Cardiac fibroblast (primary cell): ENCODE measurements around the gene ADGRV1.

Experiments used
- DNase-seq, 2 donors: peaks; one replicate each; pipeline versions ENCODE4 v3.0.0 to v3.0.0-alpha.2; 2010; ENCODE audit warnings: low read depth in 2 of 2
- H3K4me3 ChIP-seq, 2 donors: replicated peaks in 1 of 2; 1 replicate in 1 of 2; 2 replicates in 1 of 2; pipeline ENCODE4 v1.5.1; 2011; ENCODE audit warnings: low read depth in 2 of 2, low read length in 2 of 2, mild to moderate bottlenecking in 2 of 2, moderate library complexity in 1 of 2
- TF ChIP-seq, protein P1 (sequence below): IDR thresholded peaks from one replicate; pipeline ENCODE4 v1.5.1; 2011; ENCODE audit warnings: low read depth, mild to moderate bottlenecking, low read length, inconsistent platforms

ADGRV1 gene

DNA sequence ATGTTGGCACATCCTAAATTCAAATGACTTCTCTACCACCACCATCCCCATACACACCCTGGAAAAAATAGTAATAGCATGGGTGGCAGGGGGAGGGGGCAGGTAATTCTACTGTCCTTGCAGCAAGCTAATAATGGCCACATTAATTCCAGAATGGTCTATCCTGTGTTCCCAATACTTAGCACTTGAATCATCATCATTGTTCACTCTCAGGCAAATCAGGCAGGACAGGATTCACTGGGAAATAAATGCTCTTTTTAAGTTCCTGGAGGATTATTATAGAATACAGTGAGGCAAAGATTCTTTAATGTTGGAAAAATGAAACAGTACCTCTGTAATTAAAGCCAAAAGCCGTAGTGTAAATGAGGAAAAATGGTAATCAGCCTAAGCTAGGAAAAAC, 570.0 kb downstream of the ADGRV1 start:
- TF ChIP-seq, protein P1, sequence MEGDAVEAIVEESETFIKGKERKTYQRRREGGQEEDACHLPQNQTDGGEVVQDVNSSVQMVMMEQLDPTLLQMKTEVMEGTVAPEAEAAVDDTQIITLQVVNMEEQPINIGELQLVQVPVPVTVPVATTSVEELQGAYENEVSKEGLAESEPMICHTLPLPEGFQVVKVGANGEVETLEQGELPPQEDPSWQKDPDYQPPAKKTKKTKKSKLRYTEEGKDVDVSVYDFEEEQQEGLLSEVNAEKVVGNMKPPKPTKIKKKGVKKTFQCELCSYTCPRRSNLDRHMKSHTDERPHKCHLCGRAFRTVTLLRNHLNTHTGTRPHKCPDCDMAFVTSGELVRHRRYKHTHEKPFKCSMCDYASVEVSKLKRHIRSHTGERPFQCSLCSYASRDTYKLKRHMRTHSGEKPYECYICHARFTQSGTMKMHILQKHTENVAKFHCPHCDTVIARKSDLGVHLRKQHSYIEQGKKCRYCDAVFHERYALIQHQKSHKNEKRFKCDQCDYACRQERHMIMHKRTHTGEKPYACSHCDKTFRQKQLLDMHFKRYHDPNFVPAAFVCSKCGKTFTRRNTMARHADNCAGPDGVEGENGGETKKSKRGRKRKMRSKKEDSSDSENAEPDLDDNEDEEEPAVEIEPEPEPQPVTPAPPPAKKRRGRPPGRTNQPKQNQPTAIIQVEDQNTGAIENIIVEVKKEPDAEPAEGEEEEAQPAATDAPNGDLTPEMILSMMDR: no peak
- DNase-seq: no peak
- no peak overlapping the region for H3K4me3 ChIP-seq

DNA sequence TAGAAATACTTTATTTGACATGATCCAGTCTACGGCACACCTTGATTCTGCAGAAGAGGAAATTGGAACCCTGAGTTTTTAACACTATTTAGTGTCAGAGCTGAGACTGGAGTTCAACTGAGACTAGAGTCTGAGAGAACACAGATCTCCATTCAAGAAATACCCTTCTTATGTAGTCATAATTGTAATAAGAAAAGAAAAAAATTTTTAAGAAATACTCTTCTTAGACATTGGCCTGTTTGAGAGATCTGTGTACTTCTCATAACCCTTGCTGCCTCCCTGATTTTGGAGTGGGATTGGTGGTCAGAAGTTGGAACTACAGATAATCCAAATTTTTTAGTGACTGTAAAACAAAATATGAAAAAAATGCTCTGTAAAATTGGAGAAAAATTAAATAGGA, 571.2 kb downstream of the ADGRV1 start:
- H3K4me3 ChIP-seq: no peak overlapping the region
- TF ChIP-seq, protein P1: no peak
- no peak for DNase-seq

DNA sequence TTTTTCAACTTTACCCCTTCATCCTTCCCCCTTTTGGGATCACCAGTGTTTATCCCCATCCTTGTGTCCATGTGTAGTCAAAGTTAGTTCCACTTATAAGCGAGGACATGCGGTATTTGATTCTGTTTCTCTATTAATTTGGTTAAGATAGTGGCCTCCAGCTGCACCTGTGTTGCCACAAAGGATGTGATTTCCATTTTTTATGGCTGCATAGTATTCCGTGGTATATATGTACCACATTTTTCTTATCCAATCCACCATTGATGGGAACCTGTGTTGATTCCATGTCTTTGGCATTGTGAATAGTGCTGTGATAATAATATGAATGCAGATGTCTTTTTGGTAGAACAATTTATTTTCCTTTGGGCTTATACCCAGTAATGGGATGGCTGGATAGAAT, 572.2 kb downstream of the ADGRV1 start:
- no peak overlapping the region for H3K4me3 ChIP-seq
- TF ChIP-seq, protein P1: no peak
- DNase-seq: no peak

DNA sequence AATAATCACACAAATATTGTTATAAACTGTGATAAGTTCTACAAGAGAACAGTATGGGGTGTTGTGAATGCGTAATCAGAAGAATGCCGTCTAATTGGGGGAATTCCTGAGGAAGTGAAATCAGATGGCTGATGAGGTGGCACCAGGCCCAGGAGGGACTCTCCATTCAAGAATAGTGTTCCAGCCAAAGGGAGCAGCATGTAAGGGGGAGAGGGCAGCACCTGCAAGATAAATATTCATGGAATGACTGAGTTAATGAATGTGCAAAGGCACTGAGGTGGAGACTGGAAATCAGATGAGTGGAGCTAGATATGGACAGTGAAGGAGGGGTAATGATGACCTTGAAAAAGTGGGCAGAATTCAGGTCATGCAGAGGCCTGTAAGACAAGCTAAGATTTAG, 574.0 kb downstream of the ADGRV1 start:
- TF ChIP-seq, protein P1: no peak
- DNase-seq: no peak
- no peak overlapping the region for H3K4me3 ChIP-seq

DNA sequence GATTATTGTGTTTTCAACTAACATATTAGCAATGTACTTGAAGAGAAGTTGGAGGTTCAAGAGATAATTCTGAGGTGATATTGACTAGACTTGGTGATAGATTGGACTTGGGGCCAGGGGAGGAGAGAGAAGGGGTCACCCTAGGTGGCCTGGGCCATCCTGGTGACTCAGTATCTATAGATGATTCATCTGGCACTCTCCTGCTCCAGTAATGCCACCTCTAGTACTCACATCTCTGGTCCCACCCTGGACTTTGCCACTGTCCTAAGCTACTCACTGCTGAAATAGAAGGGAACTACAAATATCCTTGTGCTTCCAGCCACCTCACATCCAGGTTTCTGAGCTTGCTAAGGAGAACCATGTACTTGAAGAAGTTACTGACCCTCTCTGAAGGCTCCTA, 574.6 kb downstream of the ADGRV1 start:
- TF ChIP-seq, protein P1: no peak
- no peak overlapping the region for H3K4me3 ChIP-seq
- no peak for DNase-seq

DNA sequence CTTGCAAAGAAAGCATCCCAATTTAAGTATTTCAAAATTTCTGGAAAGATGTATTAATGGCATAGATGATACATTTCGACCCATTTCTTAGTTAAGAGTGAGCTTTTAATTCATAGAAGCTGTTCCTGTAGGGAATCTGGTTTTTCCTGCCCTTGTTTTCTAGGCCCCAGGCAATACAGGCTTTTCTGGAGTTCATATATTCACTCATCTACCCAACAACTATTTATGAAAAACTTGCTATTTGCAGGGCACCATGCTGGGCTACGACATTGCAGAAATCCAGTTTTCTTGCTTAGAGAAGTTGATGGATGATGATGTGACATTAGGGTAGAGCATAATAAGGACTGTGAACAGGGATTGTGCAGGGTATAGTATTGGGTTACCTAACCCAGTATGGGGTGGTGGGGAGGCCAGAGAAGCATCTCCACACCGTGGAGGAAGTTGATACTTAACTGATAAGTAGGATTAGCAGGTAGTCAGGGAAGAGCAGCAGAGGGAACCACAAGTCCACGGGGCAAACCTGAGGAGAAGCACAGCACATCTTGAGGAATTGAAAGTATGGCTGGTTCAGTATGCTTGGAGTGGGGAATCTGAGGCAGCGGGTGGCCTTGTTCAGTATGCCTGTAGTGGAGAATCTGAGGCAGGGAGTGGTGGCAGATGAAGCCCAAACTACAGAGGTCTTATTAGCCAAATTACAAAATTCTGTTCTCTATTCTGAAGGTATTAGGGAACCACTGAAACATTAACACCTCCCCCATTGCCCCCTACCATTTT, 577.1 kb downstream of the ADGRV1 start:
- no peak overlapping the region for H3K4me3 ChIP-seq
- TF ChIP-seq, protein P1: no peak
- DNase-seq: no peak

DNA sequence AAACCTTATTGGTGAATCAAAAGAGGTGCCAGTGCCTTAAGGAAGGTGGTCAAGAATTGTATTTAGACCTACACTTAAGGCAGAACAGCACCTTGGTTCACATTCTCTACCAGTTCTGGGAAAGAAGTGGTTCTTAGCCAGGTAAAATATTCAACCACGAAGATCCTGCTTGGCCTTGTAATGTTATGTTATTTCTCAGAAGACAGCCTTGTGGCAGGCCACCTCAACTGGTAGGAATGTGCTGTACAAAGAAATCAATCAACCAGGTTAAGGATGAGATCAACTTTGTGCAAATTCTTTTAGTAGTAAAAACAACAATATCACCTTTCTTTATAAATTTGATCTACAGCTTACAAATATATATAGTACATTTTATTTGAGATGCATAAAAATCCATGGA, 577.7 kb downstream of the ADGRV1 start:
- TF ChIP-seq, protein P1: no peak
- DNase-seq: peak in 1 of 2 donors; percentile 36
- no peak overlapping the region for H3K4me3 ChIP-seq
